Measurements from ENCODE around the gene GRHL3. TPM values are rescaled to one million over a fixed set of nuclear protein-coding genes. Genes with fewer than 3 reads are reported as not detected.

GRHL3 gene
- total RNA-seq, 2 experiments from 2014 or later = not detected

DNA sequence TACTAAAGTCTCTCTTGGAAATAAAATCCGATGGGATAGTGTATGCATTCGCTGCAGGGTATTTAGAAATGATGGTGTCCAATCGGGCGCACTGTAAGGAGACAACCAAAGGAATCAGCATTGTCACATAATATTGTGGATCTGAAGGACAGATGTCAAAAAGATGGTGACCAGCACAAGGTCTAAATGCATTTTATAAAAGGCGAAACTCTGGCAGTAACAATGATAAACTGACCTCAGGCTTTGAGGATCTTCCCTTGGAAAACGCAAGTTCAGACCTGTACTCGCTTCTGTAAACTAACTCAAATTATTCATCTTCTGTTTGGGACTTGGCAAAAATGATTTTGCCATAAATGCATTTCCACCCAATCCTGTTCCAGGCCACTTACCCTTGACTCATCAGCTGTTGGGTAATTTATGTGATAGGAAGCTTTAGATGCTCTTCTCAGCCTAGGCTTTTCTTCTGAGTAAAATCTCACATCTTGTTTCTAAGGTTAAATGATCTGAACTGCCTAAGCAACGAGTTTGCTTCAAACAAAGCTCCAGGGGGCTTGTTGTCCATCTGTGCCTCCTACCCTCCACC is 60.7 kb downstream of the GRHL3 start:
- no peak overlapping the region for H3K27ac ChIP-seq (ENCODE audit: low read depth in 1 of 2, low read length in 2 of 2)
- Mint-ChIP-seq H3K36me3 (ENCODE audit: low read depth) (peaks cover 47% of the 10 kb centered on the region), H3K4me1 (ENCODE audit: low read depth) (no peaks in the 10 kb centered on the region), H3K27ac (no peak overlapping the region), H3K27me3 (no peaks in the 10 kb centered on the region), H3K4me3 (no peak overlapping the region), H3K9me3 (no peaks in the 10 kb centered on the region)
- no peak for ATAC-seq (ENCODE audit: poor library complexity)
- intact Hi-C loops (cut with DNase I, micrococcal nuclease) = no loop called here
- H3K36me3 ChIP-seq (ENCODE audit: insufficient read depth, low read length) = no peaks in the 10 kb centered on the region
- H3K4me3 ChIP-seq (ENCODE audit: low read length) = no peak overlapping the region
- no peaks in the 10 kb centered on the region for H3K27me3 ChIP-seq (ENCODE audit: control insufficient read depth in 1 of 2, insufficient read depth in 2 of 2, low read length in 2 of 2)
- TF ChIP-seq, protein P1, sequence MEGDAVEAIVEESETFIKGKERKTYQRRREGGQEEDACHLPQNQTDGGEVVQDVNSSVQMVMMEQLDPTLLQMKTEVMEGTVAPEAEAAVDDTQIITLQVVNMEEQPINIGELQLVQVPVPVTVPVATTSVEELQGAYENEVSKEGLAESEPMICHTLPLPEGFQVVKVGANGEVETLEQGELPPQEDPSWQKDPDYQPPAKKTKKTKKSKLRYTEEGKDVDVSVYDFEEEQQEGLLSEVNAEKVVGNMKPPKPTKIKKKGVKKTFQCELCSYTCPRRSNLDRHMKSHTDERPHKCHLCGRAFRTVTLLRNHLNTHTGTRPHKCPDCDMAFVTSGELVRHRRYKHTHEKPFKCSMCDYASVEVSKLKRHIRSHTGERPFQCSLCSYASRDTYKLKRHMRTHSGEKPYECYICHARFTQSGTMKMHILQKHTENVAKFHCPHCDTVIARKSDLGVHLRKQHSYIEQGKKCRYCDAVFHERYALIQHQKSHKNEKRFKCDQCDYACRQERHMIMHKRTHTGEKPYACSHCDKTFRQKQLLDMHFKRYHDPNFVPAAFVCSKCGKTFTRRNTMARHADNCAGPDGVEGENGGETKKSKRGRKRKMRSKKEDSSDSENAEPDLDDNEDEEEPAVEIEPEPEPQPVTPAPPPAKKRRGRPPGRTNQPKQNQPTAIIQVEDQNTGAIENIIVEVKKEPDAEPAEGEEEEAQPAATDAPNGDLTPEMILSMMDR (IDR thresholded peaks at IDR 0.05) = no peak
- POLR2A ChIA-PET = no interaction called here
- CTCF ChIA-PET = interaction anchor here (1.8 kb wide), 1 partner anchor 11 kb away, joined by 7 read pairs; no protein-coding TSS in a partner anchor
- peaks cover 10% of the 10 kb centered on the region for H3K4me1 ChIP-seq (ENCODE audit: insufficient read depth, low read length)
- H3K9me3 ChIP-seq (ENCODE audit: control insufficient read depth in 1 of 2, insufficient read depth in 1 of 2, low read length in 2 of 2) = no peaks in the 10 kb centered on the region
- DNase-seq = no peak

DNA sequence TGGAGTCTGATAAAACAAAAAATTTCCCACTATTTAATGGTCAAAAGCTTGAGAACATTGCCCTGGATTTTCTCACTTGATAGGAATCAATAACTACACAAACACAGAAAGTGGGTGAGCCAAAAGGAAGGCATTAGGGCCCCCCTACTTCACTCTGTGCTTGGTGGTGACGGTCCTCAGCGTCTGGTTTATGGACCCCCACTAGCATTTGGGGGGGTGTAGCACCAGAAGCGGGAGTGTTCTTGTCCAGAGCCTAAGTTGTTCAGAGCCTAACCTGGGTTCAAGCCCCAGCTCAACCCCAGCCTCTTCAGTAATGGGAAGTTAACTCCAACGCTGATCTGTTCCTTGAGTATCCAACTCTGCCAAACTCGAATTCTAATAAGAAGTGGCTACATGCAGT is 61.4 kb downstream of the GRHL3 start:
- H3K4me3 Mint-ChIP-seq = no peak overlapping the region
- H3K9me3 Mint-ChIP-seq = no peaks in the 10 kb centered on the region
- H3K4me1 ChIP-seq (ENCODE audit: insufficient read depth, low read length) = peaks cover 17% of the 10 kb centered on the region
- no peaks in the 10 kb centered on the region for H3K27me3 ChIP-seq (ENCODE audit: control insufficient read depth in 1 of 2, insufficient read depth in 2 of 2, low read length in 2 of 2)
- H3K9me3 ChIP-seq (ENCODE audit: control insufficient read depth in 1 of 2, insufficient read depth in 1 of 2, low read length in 2 of 2) = no peaks in the 10 kb centered on the region
- no peak overlapping the region for H3K27ac Mint-ChIP-seq
- H3K27me3 Mint-ChIP-seq = no peaks in the 10 kb centered on the region
- CTCF ChIA-PET = interaction anchor here (1.8 kb wide), 1 partner anchor 11 kb away, joined by 7 read pairs; no protein-coding TSS in a partner anchor
- no peak overlapping the region for H3K4me3 ChIP-seq (ENCODE audit: low read length)
- intact Hi-C loops (cut with DNase I, micrococcal nuclease) = no loop called here
- DNase-seq (no peak), ATAC-seq (ENCODE audit: poor library complexity) (no peak)
- H3K4me1 Mint-ChIP-seq (ENCODE audit: low read depth) = no peaks in the 10 kb centered on the region
- no peaks in the 10 kb centered on the region for H3K36me3 ChIP-seq (ENCODE audit: insufficient read depth, low read length)
- no peak overlapping the region for H3K27ac ChIP-seq (ENCODE audit: low read depth in 1 of 2, low read length in 2 of 2)
- peaks cover 47% of the 10 kb centered on the region for H3K36me3 Mint-ChIP-seq (ENCODE audit: low read depth)
- TF ChIP-seq, protein P1 (IDR thresholded peaks at IDR 0.05) = no peak
- POLR2A ChIA-PET = no interaction called here

DNA sequence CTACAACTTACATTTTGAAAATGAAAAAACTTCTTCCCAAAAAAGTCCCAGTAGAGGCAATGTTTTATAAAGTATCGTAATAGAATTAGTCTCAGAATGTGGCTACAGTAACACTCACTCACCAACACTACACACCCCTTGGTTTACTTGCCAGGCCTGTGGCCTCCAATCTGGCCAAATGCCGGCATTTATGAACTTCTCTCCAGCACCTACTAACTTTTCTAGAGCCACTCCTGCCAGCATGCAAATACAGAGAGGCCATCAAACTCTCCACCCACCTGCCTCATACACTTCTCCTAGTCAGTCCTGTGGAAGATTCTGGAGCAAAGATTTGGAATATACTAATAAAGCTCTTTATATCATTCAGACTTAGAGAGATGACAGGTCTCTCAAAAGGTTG is 62.1 kb downstream of the GRHL3 start:
- peaks cover 45% of the 10 kb centered on the region for H3K36me3 Mint-ChIP-seq (ENCODE audit: low read depth)
- Histone ChIP-seq H3K27me3 (ENCODE audit: control insufficient read depth in 1 of 2, insufficient read depth in 2 of 2, low read length in 2 of 2) (no peaks in the 10 kb centered on the region), H3K36me3 (ENCODE audit: insufficient read depth, low read length) (no peaks in the 10 kb centered on the region), H3K4me3 (ENCODE audit: low read length) (no peak overlapping the region), H3K27ac (ENCODE audit: low read depth in 1 of 2, low read length in 2 of 2) (no peak overlapping the region), H3K4me1 (ENCODE audit: insufficient read depth, low read length) (peaks cover 24% of the 10 kb centered on the region), H3K9me3 (ENCODE audit: control insufficient read depth in 1 of 2, insufficient read depth in 1 of 2, low read length in 2 of 2) (no peaks in the 10 kb centered on the region)
- intact Hi-C loops (cut with DNase I, micrococcal nuclease) = no loop called here
- DNase-seq = no peak
- ChIA-PET POLR2A (no interaction called here), CTCF (interaction anchor here (1.8 kb wide), 1 partner anchor 10 kb away, joined by 7 read pairs; no protein-coding TSS in a partner anchor)
- H3K9me3 Mint-ChIP-seq = no peaks in the 10 kb centered on the region
- no peaks in the 10 kb centered on the region for H3K27me3 Mint-ChIP-seq
- no peak overlapping the region for H3K27ac Mint-ChIP-seq
- H3K4me1 Mint-ChIP-seq (ENCODE audit: low read depth) = no peaks in the 10 kb centered on the region
- TF ChIP-seq, protein P1 (IDR thresholded peaks at IDR 0.05) = no peak
- no peak for ATAC-seq (ENCODE audit: poor library complexity)
- H3K4me3 Mint-ChIP-seq = no peak overlapping the region

Measured in CD4-positive, alpha-beta T cell (primary cell).